ENCODE measurements around the gene SUCLG2. TPM values are rescaled to one million over a fixed set of nuclear protein-coding genes. Genes with fewer than 3 reads are reported as not detected.

The SUCLG2 gene
- total and polyA plus RNA-seq, 10 of the 15 experiments (the other 5 are each of a cell fraction or from before 2014, with no cell fraction given) = 17.8 to 50.9 (median 37.2) TPM

DNA sequence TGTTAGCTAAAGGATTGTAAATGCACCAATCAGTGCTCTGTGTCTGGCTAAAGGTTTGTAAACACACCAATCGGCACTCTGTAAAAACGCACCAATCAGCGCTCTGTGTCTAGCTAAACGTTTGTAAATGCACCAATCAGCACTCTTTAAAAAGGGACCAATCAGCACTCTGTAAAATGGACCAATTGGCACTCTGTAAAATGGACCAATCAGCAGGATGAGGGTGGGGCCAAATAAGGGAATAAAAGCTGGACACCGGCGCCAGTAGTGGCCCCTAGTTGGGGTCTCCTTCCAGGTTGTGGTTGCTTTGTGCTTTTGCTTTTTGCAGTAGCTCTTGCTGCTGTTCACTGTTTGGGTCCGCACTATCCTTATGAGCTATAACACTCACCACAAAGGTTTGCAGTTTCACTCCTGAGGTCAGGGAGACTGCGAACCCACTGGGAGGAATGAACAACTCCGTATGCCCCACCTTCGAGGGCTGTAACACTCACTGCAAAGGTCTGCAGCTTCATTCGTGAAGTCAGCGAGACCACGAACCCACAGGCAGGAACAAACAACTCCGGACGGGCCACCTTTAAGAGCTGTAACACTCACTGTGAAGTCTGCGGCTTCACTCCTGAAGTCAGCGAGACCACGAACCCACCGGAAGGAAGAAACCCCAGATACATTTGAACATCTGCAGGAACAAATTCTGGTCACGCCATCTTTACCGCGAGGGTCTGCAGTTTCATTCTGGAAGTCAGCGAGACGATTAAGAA, 1.1 kb upstream of the SUCLG2 start (continued):
- no peak for TF ChIP-seq HDGF (IDR thresholded peaks at IDR 0.05)
- TF ChIP-seq, protein P1, sequence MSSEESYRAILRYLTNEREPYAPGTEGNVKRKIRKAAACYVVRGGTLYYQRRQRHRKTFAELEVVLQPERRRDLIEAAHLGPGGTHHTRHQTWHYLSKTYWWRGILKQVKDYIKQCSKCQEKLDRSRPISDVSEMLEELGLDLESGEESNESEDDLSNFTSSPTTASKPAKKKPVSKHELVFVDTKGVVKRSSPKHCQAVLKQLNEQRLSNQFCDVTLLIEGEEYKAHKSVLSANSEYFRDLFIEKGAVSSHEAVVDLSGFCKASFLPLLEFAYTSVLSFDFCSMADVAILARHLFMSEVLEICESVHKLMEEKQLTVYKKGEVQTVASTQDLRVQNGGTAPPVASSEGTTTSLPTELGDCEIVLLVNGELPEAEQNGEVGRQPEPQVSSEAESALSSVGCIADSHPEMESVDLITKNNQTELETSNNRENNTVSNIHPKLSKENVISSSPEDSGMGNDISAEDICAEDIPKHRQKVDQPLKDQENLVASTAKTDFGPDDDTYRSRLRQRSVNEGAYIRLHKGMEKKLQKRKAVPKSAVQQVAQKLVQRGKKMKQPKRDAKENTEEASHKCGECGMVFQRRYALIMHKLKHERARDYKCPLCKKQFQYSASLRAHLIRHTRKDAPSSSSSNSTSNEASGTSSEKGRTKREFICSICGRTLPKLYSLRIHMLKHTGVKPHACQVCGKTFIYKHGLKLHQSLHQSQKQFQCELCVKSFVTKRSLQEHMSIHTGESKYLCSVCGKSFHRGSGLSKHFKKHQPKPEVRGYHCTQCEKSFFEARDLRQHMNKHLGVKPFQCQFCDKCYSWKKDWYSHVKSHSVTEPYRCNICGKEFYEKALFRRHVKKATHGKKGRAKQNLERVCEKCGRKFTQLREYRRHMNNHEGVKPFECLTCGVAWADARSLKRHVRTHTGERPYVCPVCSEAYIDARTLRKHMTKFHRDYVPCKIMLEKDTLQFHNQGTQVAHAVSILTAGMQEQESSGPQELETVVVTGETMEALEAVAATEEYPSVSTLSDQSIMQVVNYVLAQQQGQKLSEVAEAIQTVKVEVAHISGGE (CRISPR knock-in tag; IDR thresholded peaks at IDR 0.05) = no peak
- no peak for TF ChIP-seq ZNF687 (IDR thresholded peaks at IDR 0.05)
- TF ChIP-seq NRF1 (conservative IDR thresholded peaks at IDR 0.05; ENCODE audit: low read depth, low read length) = no peak
- peak; percentile 49 for TF ChIP-seq MEF2B (IDR thresholded peaks at IDR 0.05; ENCODE audit: partially characterized antibody, poor library complexity, severe bottlenecking)
- TF ChIP-seq SMC3 (IDR thresholded peaks at IDR 0.05; ENCODE audit: borderline replicate concordance, low read length) = no peak
- peak; percentile 81 to 89 for TF ChIP-seq IKZF2 (IDR thresholded peaks at IDR 0.05)
- TF ChIP-seq YBX1 (IDR thresholded peaks at IDR 0.05) = no peak
- TF ChIP-seq POU2F2 (IDR thresholded peaks at IDR 0.05; ENCODE audit: borderline replicate concordance, low read depth, low read length) = 0 out of 3 replicates have a peak, but pooled peaks have one; percentile 48
- TF ChIP-seq HCFC1 (IDR thresholded peaks at IDR 0.05; ENCODE audit: low read length) = no peak
- TF ChIP-seq PAX8 (IDR thresholded peaks at IDR 0.05) = no peak
- peak; percentile 86 for TF ChIP-seq NR2F1 (conservative IDR thresholded peaks at IDR 0.05)
- no peak for TF ChIP-seq NR2C1 (IDR thresholded peaks at IDR 0.05)
- TF ChIP-seq TBL1XR1 (IDR thresholded peaks at IDR 0.05; ENCODE audit: low read depth, low read length) = no peak; the same call in 1 of the 2 replicates
- TF ChIP-seq ZNF384 (IDR thresholded peaks at IDR 0.05; ENCODE audit: borderline replicate concordance, low read depth, low read length) = no peak
- TF ChIP-seq RAD21 (IDR thresholded peaks at IDR 0.05; ENCODE audit: insufficient read depth, low read depth, low read length) = no peak
- no peak; the same call in none of the 2 replicates for TF ChIP-seq PML (IDR thresholded peaks at IDR 0.05; ENCODE audit: low read length)
- peak; percentile 99 for TF ChIP-seq NFYB (IDR thresholded peaks at IDR 0.05; ENCODE audit: insufficient read depth, low read depth, low read length)
- TF ChIP-seq ZBTB40 (IDR thresholded peaks at IDR 0.05; ENCODE audit: borderline replicate concordance) = 0 out of 2 replicates have a peak, but pooled peaks have one; percentile 4
